ENCODE data around the gene SEC63.

SEC63 gene

GRCh38 chr6:107841275-107841670, 116.7 kb downstream of the SEC63 start:
- no peak for TF ChIP-seq CTCF (IDR thresholded peaks at IDR 0.05)
- peaks cover 5 to 9% of the 10 kb centered on the region in 2 experiments for H3K4me1 ChIP-seq (ENCODE audit: control insufficient read depth in 1 of 2, insufficient read depth in 1 of 2, low read depth in 1 of 2, low read length in 1 of 2)

GRCh38 chr6:107840636-107841274, 117.3 kb downstream of the SEC63 start:
- Histone ChIP-seq H3K36me3 (no peaks in the 10 kb centered on the region), H3K9me3 (no peaks in the 10 kb centered on the region), H3K27me3 (no peaks in the 10 kb centered on the region), H3K27ac (no peak overlapping the region), H3K4me1 (ENCODE audit: control insufficient read depth in 1 of 2, insufficient read depth in 1 of 2, low read depth in 1 of 2, low read length in 1 of 2) (peaks cover 10 to 14% of the 10 kb centered on the region in 2 experiments), H3K4me3 (ENCODE audit: low read depth in 1 of 2, low read length in 1 of 2) (no peak overlapping the region)
- TF ChIP-seq CTCF (IDR thresholded peaks at IDR 0.05) = no peak

More at GRCh38 chr6:107841275-107841670, 116.7 kb downstream of the SEC63 start:
- H3K27ac ChIP-seq = no peak overlapping the region
- H3K9me3 ChIP-seq = no peaks in the 10 kb centered on the region
- H3K27me3 ChIP-seq = no peaks in the 10 kb centered on the region
- H3K4me3 ChIP-seq (ENCODE audit: low read depth in 1 of 2, low read length in 1 of 2) = no peak overlapping the region
- no peaks in the 10 kb centered on the region for H3K36me3 ChIP-seq

- Histone ChIP-seq H3K9me3 (no peaks in the 10 kb centered on the region), H3K27ac (peak overlapping the region; percentile 75), H3K27me3 (no peaks in the 10 kb centered on the region), H3K4me1 (ENCODE audit: control insufficient read depth in 1 of 2, insufficient read depth in 1 of 2, low read depth in 1 of 2, low read length in 1 of 2) (peaks cover 42 to 53% of the 10 kb centered on the region in 2 experiments), H3K4me3 (ENCODE audit: low read depth in 1 of 2, low read length in 1 of 2) (peak overlapping the region; percentile 3 to 17), H3K36me3 (no peaks in the 10 kb centered on the region)
- no peak for TF ChIP-seq CTCF (IDR thresholded peaks at IDR 0.05)
Observed at GRCh38 chr6:107833136-107833535, 124.9 kb downstream of the SEC63 start.

- Histone ChIP-seq H3K4me1 (ENCODE audit: control insufficient read depth in 1 of 2, insufficient read depth in 1 of 2, low read depth in 1 of 2, low read length in 1 of 2) (peaks cover 42 to 53% of the 10 kb centered on the region in 2 experiments), H3K27ac (peak overlapping the region; percentile 75), H3K36me3 (no peaks in the 10 kb centered on the region), H3K4me3 (ENCODE audit: low read depth in 1 of 2, low read length in 1 of 2) (peak overlapping the region; percentile 3 to 17), H3K27me3 (no peaks in the 10 kb centered on the region), H3K9me3 (no peaks in the 10 kb centered on the region)
- no peak for TF ChIP-seq CTCF (IDR thresholded peaks at IDR 0.05)
Observed at GRCh38 chr6:107832151-107833056, 125.6 kb downstream of the SEC63 start.

GRCh38 chr6:107830060-107830459, 127.9 kb downstream of the SEC63 start:
- Histone ChIP-seq H3K4me1 (ENCODE audit: control insufficient read depth in 1 of 2, insufficient read depth in 1 of 2, low read depth in 1 of 2, low read length in 1 of 2) (peaks cover 32 to 38% of the 10 kb centered on the region in 2 experiments), H3K36me3 (no peaks in the 10 kb centered on the region)
- TF ChIP-seq CTCF (IDR thresholded peaks at IDR 0.05) = no peak

More at GRCh38 chr6:107830060-107830459, 127.9 kb downstream of the SEC63 start:
- Histone ChIP-seq H3K27ac (no peak overlapping the region), H3K4me3 (ENCODE audit: low read depth in 1 of 2, low read length in 1 of 2) (no peak overlapping the region), H3K9me3 (no peaks in the 10 kb centered on the region), H3K27me3 (no peaks in the 10 kb centered on the region)
